ENCODE results near the gene ATP6V0A1. TPM values are rescaled to one million over a fixed set of nuclear protein-coding genes. Genes with fewer than 3 reads are reported as not detected.

The ATP6V0A1 gene
- total and polyA plus RNA-seq, 2 donors from 2014 or later: 108 to 110 TPM

DNA sequence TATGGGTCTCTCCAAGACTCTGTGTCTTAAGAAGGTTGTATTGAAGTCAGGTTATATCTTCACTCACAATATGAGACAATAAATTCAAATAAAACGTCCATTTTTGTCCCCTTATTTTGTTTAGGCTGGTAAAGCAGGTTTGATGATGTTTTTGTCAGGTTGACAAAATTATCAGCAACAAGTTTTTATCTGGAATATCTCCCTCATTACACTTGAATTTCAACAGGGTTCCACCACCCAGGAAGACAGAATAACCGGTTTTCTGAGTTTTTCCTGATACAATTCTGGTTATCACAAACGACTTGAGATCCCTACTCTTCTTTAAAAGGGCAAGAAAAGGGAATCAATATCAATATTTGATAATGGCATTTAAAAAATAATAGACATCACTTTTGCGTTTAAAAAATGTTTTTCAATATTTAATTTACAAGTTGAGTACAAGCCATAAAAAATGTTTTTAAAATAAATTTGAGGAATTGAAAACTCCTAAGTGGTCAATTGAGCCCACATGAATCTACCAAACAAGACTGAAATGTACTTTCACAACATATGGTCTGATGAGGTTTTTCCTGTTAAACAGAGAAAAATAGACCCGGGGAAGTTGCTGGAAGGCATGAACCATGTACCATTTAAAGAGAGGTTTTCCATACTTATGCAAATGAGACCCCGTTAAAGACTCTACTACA lies 1.4 kb upstream of the ATP6V0A1 start:
- no peaks in the 10 kb centered on the region for H3K9me3 ChIP-seq (ENCODE audit: control insufficient read depth in 2 of 3, insufficient read depth in 1 of 3, low read length in 3 of 3)
- no peaks in the 10 kb centered on the region for H3K27me3 ChIP-seq (ENCODE audit: control insufficient read depth, insufficient read depth, low read length)
- peak overlapping the region in 1 of 3 donors; percentile 9 for H3K9ac ChIP-seq (ENCODE audit: low read length in 3 of 3)
- H3K27ac ChIP-seq (ENCODE audit: low read depth in 2 of 2, low read length in 2 of 2): peak overlapping the region; percentile 58 to 90
- FAIRE-seq (no peak), DNase-seq (peak in 2 of 5 donors; percentile 13 to 27)
- TF ChIP-seq CTCF (IDR thresholded peaks at IDR 0.05; ENCODE audit: borderline replicate concordance, extremely low read depth, insufficient read depth): no peak
- peaks cover 4 to 14% (median 12%) of the 10 kb centered on the region in 3 donors for H3K4me1 ChIP-seq (ENCODE audit: control insufficient read depth in 2 of 3, insufficient read depth in 2 of 3, low read depth in 1 of 3, low read length in 3 of 3)
- H3K36me3 ChIP-seq (ENCODE audit: control insufficient read depth in 2 of 3, insufficient read depth in 3 of 3, low read length in 3 of 3): peaks cover 0 to 3% (median 0%) of the 10 kb centered on the region in 3 donors
- intact Hi-C loops (cut with DNase I): no loop called here
- no peak overlapping the region for H3K4me3 ChIP-seq (ENCODE audit: low read length in 3 of 3)

DNA sequence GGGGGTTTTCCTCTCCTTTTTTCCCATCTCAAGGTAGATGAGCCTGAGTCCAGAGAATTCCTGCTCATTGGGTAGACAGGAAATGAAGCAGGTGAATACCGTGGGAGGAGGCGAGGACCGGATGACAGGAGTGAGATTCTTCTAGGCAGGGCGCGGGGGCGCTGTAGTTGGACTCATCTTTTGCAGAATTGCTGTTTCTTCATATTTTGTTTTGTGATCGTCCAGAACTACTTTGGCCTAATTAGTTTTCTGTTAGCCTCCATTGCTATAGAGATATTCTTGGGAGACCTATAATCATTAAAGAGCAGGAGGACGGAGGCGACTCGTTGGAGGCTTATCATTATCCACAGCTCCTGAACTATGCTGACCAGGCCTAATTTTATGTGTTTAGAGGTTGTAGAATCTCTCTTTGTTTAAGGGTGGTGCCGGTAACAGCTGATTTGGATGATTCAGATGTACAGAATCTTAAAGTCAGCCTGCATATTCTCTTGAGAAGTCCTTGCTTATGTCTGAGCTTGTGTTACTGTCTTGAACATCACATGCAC lies 650 bp downstream of the ATP6V0A1 start:
- no peaks in the 10 kb centered on the region for H3K9me3 ChIP-seq (ENCODE audit: control insufficient read depth in 2 of 3, insufficient read depth in 1 of 3, low read length in 3 of 3)
- H3K27me3 ChIP-seq (ENCODE audit: control insufficient read depth, insufficient read depth, low read length): no peaks in the 10 kb centered on the region
- FAIRE-seq (no peak), DNase-seq (peak; percentile 34 to 84 (median 68))
- peak overlapping the region; percentile 97 to 98 for H3K27ac ChIP-seq (ENCODE audit: low read depth in 2 of 2, low read length in 2 of 2)
- peaks cover 4 to 14% (median 12%) of the 10 kb centered on the region in 3 donors for H3K4me1 ChIP-seq (ENCODE audit: control insufficient read depth in 2 of 3, insufficient read depth in 2 of 3, low read depth in 1 of 3, low read length in 3 of 3)
- intact Hi-C loops (cut with DNase I): no loop called here
- peak; percentile 25 for TF ChIP-seq CTCF (IDR thresholded peaks at IDR 0.05; ENCODE audit: borderline replicate concordance, extremely low read depth, insufficient read depth)
- peak overlapping the region; percentile 75 to 99 (median 93) for H3K9ac ChIP-seq (ENCODE audit: low read length in 3 of 3)
- H3K36me3 ChIP-seq (ENCODE audit: control insufficient read depth in 2 of 3, insufficient read depth in 3 of 3, low read length in 3 of 3): peaks cover 0 to 4% (median 0%) of the 10 kb centered on the region in 3 donors
- peak overlapping the region; percentile 86 to 94 (median 91) for H3K4me3 ChIP-seq (ENCODE audit: low read length in 3 of 3)

DNA sequence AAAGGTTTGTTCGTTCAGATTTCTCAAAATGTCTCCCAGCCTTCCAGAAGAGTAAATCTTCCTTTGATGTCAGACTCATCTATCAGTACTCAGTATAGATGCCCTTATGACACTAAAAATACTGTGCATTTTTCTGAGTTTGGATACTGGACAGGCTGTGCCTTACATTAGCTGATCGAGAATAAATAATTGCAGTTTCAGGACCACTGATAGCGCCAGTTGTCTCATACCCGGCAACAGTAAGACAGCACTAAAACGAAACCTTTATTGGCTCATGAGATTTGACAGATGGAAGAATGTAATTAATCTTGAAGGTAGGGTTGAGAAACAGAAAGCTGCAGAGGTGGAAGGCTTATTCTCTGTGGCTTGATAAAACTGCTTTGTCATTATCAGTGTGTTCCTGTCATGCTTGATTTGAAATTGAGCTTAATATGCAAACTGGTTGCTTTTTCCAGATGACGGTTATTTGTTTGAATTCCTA lies 1.2 kb downstream of the ATP6V0A1 start:
- TF ChIP-seq CTCF (IDR thresholded peaks at IDR 0.05; ENCODE audit: borderline replicate concordance, extremely low read depth, insufficient read depth): no peak
- Histone ChIP-seq H3K4me3 (ENCODE audit: low read length in 3 of 3) (peak overlapping the region; percentile 86 to 94 (median 91)), H3K4me1 (ENCODE audit: control insufficient read depth in 2 of 3, insufficient read depth in 2 of 3, low read depth in 1 of 3, low read length in 3 of 3) (peaks cover 4 to 14% (median 12%) of the 10 kb centered on the region in 3 donors), H3K9me3 (ENCODE audit: control insufficient read depth in 2 of 3, insufficient read depth in 1 of 3, low read length in 3 of 3) (no peaks in the 10 kb centered on the region), H3K36me3 (ENCODE audit: control insufficient read depth in 2 of 3, insufficient read depth in 3 of 3, low read length in 3 of 3) (peaks cover 0 to 4% (median 0%) of the 10 kb centered on the region in 3 donors), H3K27ac (ENCODE audit: low read depth in 2 of 2, low read length in 2 of 2) (peak overlapping the region; percentile 97 to 98), H3K9ac (ENCODE audit: low read length in 3 of 3) (peak overlapping the region; percentile 15 to 93 (median 75)), H3K27me3 (ENCODE audit: control insufficient read depth, insufficient read depth, low read length) (no peaks in the 10 kb centered on the region)
- intact Hi-C loops (cut with DNase I): no loop called here
- DNase-seq: peak in 2 of 5 donors; percentile 62 to 67
- no peak for FAIRE-seq

Measured in kidney (tissue), 14 donors.